Fibroblast of the aortic adventitia (primary cell): ENCODE measurements around the gene FERMT1. TPM values are rescaled to one million over a fixed set of nuclear protein-coding genes. Genes with fewer than 3 reads are reported as not detected.

Experiments
- DNase-seq: peaks from one replicate; pipeline ENCODE4 v3.0.0-alpha.2; 2010; ENCODE audit warnings: low read depth
- H3K4me3 ChIP-seq: 2 replicates; pipeline ENCODE4 v1.5.1; 2011; ENCODE audit warnings: low read depth, mild to moderate bottlenecking, control low read depth, low read length, moderate library complexity
- CTCF ChIP-seq: IDR thresholded peaks from 2 replicates; pipeline ENCODE4 v1.5.1; 2011; ENCODE audit warnings: mild to moderate bottlenecking, low read length, control low read depth, inconsistent platforms; ENCODE audit not compliant: insufficient read depth
- total RNA-seq: library from RNA; depleted of rRNA; stranded (reverse); fragments of >200 nt; gene quantifications from 2 replicates; pipeline ENCODE4 v1.2.3, GENCODE V29; 2012; ENCODE audit warnings: low replicate concordance

The FERMT1 gene
- total RNA-seq, 1 donor: 8.8 TPM

GRCh38 chr20:6074145-6074561, 48.7 kb downstream of the FERMT1 start:
- peak; percentile 57 for TF ChIP-seq CTCF
- no peak for DNase-seq
- no peak overlapping the region for H3K4me3 ChIP-seq

- H3K4me3 ChIP-seq: no peak overlapping the region
- DNase-seq: no peak
Measured at GRCh38 chr20:6070829-6071695, 51.8 kb downstream of the FERMT1 start.

GRCh38 chr20:6069669-6070068, 53.2 kb downstream of the FERMT1 start:
- TF ChIP-seq CTCF: no peak
- no peak overlapping the region for H3K4me3 ChIP-seq
- no peak for DNase-seq

More at GRCh38 chr20:6070829-6071695, 51.8 kb downstream of the FERMT1 start:
- TF ChIP-seq CTCF: no peak

GRCh38 chr20:6067763-6068318, 55.0 kb downstream of the FERMT1 start:
- DNase-seq: no peak
- no peak for TF ChIP-seq CTCF
- H3K4me3 ChIP-seq: no peak overlapping the region

- H3K4me3 ChIP-seq: no peak overlapping the region
- no peak for DNase-seq
- no peak for TF ChIP-seq CTCF
Measured at GRCh38 chr20:6066582-6066981, 56.2 kb downstream of the FERMT1 start.

GRCh38 chr20:6061544-6061943, 61.3 kb downstream of the FERMT1 start:
- H3K4me3 ChIP-seq: no peak overlapping the region
- no peak for TF ChIP-seq CTCF
- DNase-seq: no peak
